HG02852 (cell line): Measurements from ENCODE around the gene GM2A.

Source experiments
- ATAC-seq: cut with Tn5 transposase; IDR thresholded peaks from one replicate; pipeline ENCODE4 v1.9.1; 2021; ENCODE audit warnings: mild to moderate bottlenecking, moderate library complexity; ENCODE audit not compliant: unreplicated experiment

Gene GM2A

GRCh38 chr5:151252762-151253604, at the start of gene GM2A:
Gene GM2A, plus strand, starts transcription at chr5:151253185. Its CDS starts 32 bp downstream, at chr5:151253217.
- ATAC-seq: peak; percentile 78

DNA sequence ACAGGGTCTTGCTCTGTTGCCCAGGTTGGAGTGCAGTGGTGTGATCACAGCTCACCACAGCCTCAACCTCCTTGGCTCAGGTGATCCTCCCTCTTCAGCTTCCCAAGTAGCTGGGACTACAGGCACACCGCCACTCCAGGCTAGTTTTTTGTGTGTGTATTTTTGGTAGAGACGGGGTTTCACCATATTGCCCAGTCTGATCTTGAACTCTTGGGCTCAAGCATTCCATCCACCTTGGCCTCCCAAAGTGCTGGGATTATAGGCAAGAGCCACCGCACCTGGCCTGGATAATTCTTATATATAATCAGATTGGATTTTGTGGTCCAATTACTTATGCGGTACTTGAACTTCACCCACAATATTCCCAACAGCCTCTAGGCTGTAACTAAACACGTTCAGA, 48.9 kb upstream of the GM2A start:
- no peak for ATAC-seq

DNA sequence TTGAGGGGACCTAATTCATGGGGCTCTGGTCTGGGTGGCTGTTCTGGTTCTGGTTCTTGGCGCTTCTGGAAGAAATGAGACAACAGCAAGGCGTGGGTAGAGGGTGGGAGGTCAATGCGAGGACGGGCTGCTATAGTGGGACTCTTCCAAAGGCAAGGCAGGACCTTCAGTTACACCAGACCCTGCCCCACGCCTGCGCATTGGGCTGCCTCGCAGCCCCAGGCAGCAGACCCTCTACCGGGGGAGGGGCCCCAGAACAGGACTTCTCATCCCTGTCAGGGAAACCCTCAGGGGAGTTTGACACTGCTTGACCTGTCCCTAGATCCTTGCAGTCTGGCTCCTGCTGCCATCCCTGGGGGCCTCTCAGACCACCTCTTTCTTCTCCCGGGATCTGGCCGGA, 47.6 kb upstream of the GM2A start:
- ATAC-seq: no peak

- no peak for ATAC-seq
Observed at GRCh38 chr5:151208481-151208914, 44.5 kb upstream of the GM2A start.

DNA sequence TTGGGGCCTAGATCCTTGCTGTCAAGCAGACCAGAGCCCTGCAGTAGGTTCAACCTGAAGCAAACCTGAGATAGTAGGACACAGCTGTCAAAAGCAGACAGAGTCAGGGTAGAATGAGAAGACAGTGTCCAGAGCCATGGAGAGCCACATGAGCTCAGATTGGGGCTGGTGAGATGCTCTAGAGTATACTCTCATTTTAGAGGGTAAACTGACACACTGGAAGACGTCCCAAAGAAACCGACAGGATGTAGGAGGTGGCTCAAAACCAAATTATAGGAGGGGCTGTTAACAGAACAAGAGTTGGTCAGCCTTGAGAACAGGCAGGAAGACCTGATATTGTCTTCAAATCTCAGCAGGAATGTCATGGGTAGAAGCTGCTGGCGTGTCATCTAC, 40.6 kb upstream of the GM2A start:
- no peak for ATAC-seq

- peak; percentile 73 for ATAC-seq
Observed at GRCh38 chr5:151213803-151214613, 39.0 kb upstream of the GM2A start.

DNA sequence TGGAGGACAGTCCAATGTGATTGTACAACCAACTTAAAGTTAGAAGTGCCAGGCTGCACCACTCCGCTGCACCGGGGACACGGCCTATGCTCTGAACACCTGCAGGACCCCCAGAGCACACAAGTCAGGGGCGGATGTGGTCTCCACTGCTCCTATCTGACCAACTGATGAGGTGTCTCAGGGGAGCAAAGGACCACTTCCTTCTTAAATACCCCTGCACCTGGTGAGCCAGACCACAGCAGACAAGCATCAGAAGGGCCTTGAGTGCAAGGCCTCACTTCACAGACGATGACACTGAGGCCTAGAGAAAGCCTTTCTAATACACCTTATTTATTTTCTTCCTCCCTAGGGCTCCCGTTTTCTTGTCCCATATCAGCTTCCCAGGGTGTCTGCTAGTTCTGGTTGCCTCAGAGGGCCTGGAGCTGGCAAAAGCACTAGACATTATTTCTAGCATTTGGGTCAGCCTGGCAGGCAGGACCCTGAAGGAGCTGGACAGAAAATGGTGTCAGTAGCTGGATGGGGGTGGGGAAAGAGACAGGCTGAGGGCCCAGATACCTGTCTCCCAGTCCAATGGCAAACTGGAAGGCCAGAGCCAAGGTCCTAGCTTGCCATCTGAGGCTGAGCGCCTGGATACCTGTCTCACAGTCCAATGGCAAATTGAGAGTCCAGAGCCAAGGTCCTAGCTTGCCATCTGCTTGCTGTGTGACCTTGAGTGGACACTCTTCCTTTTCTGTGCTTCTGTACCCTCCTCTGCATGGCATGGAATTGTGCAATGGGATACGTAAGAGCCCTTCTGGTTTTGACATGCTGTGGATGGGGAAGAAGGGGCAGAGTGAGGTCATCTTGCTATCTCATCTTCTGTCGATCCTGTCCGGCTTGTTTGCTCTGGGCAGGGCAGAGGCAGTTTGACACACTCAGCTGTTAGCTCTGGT, 38.1 kb upstream of the GM2A start:
- peak; percentile 57 for ATAC-seq

DNA sequence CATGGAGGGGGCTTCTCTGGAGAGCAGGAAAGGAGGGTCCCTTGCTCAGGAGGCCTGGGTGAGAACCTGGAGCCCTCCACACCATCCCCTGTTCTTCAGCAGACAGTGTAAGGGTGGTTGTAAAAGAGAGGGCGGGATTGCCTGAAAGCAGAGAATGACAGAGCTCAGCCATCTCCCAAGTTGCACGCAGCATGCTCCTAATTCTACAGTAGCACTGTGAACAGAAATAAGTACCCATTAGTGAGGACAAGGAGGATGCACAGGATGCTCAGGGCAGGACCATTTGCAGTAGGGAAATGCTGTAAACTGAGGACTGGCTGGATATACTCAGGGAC, 37.5 kb upstream of the GM2A start:
- ATAC-seq: no peak

DNA sequence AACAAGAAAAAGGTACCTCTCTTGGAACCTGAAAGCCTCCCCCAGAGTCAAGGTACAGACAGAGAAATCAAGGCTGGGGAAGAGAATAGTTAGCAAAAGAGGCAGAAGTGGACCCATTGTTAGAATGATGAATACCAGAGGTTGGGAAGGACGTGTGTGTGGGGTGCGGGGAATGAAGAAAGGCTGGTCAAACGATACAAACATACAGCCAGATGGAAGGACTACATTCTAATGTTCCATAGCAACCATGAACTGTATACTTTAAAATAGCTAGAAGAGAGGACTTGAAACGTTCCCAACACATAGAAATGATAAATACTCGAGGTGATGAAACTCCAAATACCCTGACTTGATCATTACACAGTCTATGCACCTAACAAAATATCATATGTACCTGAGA, 36.2 kb upstream of the GM2A start:
- no peak for ATAC-seq

DNA sequence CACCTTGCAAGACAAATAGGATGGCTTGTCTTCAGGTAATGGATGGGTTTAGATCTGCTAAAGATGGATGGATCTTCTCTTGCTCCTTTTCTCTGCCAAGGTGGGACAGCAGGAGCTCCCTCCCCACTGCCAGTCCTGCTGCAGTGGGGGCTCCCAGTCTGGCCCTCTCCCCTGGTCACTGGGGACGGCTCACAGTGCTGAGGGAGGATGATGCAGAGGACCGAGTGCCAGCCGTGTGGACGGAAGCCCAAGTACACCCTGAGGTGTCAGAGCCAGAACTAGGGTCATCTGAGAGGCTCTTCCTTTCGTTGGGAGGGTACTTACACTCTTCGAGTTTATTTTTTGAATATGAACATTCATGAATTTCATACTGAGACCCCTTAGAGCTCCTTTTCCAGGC, 34.8 kb upstream of the GM2A start:
- no peak for ATAC-seq

DNA sequence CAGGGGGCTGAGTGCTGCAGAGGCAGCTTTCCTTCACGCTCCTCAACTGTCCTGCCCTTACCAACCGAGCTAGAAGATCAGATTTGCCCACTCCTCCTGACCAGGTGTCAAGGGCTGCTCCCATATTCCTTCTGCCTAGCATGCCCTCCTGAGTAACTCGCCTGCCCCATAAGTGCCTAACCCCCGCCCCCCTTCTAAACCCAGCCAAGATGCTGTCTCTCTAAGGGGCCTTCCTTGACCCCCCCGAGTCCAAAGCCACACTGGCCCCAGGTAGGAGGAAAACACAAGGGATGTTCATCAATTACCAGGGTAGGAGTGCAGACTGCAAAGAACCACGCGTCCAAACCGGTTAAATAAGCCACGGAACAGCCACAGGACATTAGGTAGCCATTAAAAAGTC, 33.8 kb upstream of the GM2A start:
- no peak for ATAC-seq

DNA sequence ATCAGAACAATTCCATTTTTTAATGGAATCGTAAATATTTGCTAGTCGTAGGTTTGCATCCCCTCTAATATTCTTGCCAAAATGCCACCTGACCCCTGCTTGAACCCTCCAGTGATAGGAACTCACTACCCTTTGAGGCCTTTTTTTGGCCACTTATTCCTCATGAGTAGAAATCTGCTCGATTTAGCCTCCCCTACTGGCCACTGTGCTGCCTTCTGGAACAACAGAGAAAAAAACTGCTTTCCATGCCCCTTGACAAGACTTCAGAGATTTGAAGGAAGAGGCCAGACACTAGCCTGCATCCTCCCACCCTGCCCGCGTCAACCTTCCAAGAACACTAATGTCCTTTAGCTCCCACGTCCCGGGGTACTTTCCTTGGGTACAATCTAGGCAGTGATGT, 33.2 kb upstream of the GM2A start:
- no peak for ATAC-seq

- no peak for ATAC-seq
Observed at GRCh38 chr5:151221574-151221973, 31.4 kb upstream of the GM2A start.

- no peak for ATAC-seq
Observed at GRCh38 chr5:151222054-151222789, 30.8 kb upstream of the GM2A start.

GRCh38 chr5:151222790-151223446, 30.1 kb upstream of the GM2A start:
- ATAC-seq: peak; percentile 66

- peak; percentile 76 for ATAC-seq
Observed at GRCh38 chr5:151223447-151224264, 29.3 kb upstream of the GM2A start, which contains the start of gene CCDC69. Gene CCDC69, minus strand, starts transcription at chr5:151224092. Its CDS starts 122 bp downstream, at chr5:151223970.

DNA sequence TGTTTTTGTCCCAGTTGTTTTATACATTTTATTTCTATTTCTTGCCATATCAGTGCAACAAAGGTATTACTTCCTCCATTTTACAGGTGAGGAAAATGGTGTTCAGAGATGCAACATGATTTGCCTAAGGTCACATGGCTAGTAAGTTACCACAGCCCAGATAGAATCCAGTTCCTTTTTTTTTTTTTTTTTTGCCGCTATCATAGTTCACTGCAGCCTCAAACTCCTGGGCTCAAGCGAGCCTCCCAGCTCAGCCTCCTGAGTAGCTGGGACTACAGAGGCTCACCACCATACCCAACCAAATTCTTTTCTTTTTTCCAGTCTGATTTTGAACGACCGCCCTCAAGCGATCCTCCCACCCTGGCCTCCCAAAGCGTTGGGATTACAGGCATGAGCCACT, 28.6 kb upstream of the GM2A start:
- ATAC-seq: peak; percentile 28

GRCh38 chr5:151225071-151225470, 27.9 kb upstream of the GM2A start:
- no peak for ATAC-seq

- no peak for ATAC-seq
Observed at GRCh38 chr5:151225475-151225874, 27.5 kb upstream of the GM2A start.
